Stimulated activated CD8-positive, alpha-beta memory T cell treated with anti-CD3 and anti-CD28 coated beads, Interleukin-15, amount 100 ng/mL, for 1 hour (primary cell): Measurements from ENCODE around the gene RPIA.

ENCODE experiments used
- DNase-seq: peaks from one replicate; pipeline ENCODE4 v3.0.0-alpha.2; 2020; ENCODE audit warnings: low read depth

RPIA gene

DNA sequence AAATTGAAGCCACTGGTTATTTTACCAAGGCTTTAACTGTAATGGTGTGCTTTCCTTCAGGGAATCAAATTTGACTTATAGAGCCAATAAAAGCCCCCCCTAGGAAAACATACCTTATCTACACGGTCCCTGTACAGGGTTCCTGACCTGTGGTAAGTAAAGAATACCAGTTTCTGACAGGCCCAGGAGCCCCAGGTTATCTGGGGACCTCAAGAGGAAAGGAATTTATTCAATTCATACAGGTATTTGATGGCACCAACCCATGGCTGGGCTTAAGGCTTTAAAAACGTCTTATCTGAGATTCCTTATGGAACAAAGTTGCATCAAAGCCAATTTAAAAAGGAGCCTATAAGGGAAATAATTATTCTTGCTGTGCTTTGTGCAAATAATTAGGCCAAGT lies 7.0 kb upstream of the RPIA start:
- no peak for DNase-seq

DNA sequence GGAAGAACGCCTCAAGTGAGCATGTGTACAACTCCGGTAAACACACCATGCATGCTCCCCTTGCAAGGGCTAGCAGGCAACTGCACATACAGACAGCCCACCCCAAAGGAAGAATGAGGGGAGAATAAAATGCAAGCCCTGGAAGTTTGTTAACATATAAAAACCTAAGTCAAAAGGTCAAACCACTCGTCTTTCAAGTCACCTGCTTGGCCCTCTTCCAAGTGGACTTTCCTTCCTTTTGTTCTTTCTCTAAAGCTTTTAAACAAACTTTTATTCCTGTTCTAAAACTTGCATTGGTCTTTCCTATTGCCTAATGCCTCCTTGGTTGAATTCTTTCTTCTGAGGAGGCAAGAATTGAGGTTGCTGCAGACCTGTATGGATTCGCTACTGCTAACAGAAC lies 5.2 kb upstream of the RPIA start:
- no peak for DNase-seq

DNA sequence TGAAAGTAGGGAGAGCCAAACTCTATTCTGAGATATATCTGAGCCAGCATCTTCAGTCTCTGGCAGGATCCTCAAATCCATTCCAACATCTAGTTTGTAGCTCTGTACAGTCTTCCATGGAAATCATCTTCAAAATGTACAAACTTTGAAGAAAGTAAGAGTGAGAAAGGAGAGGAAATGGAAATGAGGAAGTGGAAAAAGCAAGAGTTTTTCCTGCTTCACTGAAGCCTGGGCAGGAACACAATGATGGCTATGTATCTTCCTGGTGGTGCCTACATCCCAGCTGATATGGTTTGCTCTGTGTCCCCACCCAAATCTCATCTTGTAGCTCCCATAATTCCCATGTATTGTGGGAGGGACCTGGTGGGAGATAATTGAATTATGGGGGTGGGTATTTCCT lies 4.1 kb upstream of the RPIA start:
- no peak for DNase-seq

DNA sequence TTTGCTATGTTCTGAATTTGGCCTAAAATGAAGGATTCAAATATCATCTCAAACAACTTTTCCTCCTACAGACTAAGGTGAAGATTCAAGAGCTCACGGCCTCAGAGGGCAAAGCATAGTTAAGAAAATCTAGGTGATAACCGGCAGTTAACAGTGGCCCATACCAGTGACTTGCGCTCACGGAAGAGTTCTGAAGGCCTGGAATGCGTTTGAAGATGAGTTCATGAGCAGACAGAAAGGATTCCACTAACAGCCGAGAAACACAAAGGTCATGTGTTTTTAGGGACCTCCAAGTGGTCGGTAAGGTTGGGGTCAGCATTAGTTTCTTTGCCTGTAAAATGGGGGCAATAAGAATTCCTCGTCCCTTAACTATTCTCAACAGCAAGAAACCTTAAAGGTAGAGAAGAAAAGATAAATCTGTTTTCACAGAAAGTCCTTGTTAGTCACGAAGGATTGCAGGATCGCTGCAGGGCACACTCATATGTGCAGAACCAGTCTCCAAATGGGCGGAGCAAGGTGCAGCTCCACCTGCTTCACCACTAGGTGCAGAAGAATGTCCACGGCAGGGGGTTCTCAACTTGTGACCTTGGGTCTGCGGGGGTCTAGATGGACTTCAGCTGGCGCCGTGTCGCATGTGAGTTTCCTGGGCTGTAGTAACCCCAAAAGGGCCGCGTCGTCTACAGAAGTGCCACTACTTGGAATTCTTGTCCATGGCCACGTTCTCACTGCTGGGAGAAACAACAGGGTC lies 708 bp upstream of the RPIA start:
- DNase-seq: no peak

DNA sequence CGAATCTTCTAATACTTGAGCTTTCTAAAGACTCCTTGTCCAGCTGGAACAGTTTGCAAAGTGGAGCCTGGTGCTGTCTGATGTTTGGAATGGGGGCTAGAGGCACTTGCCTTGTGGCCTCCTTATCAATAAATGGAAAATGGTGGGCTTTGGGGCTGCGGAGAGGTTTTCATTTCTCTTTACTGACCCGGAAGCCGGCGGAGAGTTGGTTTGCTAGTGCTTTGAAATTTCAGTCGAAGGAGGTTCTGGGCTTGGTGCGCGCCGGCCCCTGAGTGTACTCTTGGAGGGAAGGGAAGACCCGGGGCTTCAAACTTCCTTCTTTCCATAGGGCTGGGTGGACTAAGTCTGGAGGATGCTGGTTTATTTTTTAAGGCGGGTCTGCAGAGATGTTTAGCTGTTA lies 714 bp downstream of the RPIA start:
- no peak for DNase-seq

DNA sequence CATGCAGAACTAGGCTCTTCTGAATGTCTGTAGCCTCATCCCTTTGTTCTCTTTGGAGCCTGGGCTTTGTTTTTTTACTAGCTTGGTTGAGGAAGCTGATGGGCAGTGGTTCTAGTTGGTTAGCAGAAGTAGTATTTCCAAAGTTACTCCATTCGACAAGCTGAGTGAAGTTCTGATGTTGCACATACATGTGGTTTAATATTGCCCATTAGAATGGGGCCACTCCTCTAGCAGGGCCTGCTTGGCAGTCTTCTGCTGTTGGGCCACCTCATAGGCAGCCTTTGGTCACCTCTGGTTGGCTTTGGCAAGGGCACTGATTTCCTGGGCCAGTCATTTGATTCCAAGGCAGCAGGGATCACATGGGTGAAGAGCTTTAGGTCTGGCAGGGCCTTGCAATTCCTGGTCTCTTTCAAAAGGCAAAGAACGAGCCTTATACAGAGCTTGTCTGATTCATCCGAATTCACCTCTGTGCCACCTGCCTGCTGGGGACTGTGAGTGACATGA lies 2.5 kb downstream of the RPIA start:
- DNase-seq: no peak

DNA sequence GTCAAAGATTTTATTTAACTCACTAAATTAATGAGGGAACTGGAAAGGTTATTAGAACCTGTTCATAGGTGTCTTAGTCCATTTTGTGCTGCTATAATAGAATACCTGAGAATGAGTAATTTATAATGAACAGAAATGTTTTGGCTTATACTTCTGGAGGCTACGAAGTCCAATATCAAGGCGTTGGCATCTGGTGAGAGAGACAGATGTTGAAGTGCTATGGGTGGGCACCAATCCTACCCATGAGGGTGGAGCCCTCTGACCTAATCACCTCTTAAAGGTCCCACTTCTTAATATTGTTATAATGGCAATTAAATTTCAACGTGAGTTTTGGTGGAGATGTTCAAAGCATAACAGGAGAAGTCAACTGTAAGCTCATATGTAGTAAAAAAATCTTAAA lies 5.1 kb downstream of the RPIA start:
- DNase-seq: no peak

DNA sequence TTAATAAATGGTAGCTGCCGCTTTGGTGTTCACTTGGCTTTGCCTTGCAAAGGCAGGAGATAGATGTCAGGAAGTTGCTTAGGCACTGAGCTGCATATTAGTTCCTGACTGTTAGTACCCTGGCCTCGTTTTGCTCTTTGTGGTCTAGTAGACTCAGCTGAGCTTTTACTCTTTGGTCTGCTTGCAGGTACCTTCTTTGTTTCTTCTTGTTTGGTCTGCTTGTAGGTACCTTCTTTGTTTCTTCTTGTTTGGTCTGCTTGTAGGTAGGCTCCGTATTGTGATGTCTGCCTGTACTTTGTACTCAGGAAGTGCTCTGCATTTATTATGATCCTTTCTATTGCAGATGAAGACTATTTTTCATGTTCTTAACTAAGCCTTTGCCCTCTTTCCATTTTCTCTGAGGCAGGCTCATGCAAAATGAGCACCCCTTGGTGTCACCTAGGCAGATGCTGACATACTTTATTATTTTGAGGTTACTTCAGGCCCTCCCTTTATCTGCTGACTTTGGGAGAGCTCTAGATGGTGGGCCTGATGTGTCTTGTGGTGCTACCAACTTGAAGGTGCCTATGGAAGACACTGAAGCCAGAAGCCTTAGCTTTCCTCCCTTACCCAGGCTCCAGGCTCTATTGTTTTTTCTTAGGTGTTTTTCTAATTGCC lies 6.0 kb downstream of the RPIA start:
- no peak for DNase-seq

DNA sequence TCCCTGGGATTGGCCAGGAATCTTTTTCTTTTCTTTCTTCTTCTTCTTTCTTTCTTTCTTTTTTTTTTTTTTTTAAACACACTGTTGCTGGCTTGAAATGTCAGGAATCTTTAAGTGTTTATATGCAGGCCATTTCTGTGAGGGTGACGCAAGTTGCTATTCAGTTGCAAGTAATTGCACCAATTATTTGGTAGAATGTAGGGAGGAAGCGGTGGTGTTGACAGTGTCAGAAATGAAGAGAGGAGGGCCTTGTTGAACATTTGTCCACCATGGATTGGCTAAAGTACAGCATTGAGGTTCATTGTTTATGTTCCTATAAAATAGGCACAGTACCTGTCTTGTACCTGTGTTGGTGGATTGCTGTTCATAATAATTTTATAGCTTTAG lies 6.5 kb downstream of the RPIA start:
- no peak for DNase-seq

DNA sequence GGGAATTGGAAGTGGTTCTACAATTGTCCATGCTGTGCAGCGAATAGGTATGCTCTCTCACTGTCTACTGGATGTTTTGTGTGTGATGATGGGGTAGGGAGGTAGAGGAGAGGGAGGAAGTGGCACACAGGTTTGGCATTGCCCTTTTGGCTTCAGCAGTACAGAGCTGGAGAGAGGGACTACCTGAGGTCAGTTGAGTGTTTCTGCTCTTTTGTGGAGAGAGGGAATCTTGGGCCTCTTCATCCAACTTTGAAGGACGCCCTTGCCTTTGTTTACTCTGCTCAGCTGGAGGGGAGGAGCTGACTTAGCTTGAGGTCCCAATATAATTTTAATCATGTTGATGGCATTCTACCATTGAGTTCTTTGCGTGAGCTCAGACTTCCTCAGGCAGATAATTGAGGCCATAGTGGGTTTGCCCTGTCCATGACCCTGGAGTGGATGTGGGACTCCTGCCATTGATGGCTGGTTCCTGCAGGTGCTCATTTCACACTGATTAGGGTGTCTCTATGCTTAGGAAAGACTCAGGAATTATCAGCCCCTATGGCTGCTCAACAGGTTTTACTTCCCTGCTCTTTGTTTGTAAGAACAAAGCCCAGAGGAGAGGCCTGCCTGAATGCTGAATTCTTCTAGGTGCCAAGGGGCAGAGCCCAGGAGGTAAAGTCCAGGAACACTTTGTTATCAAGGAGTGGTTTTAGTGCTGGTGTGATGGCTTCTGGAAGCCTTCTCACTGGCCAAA lies 7.2 kb downstream of the RPIA start:
- DNase-seq: no peak

DNA sequence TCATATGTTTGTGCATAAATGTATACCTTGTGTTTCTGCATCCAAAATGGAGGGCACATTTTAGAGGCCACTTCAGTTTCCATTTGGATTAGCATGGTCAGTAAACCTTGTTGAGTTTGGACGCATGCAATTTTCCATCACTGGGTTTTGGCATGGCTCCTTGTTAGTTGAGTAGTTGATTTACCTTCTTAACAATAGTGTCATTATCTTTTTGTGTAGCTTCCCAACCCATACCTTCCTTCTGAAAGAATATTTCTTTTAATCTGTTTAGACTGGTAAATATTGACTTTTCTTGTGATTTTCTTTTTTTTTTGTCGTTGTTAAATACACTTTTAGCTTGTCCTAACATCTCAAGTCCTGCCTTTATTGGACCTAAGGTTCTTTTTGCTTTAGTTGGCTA lies 15.5 kb downstream of the RPIA start:
- no peak for DNase-seq

DNA sequence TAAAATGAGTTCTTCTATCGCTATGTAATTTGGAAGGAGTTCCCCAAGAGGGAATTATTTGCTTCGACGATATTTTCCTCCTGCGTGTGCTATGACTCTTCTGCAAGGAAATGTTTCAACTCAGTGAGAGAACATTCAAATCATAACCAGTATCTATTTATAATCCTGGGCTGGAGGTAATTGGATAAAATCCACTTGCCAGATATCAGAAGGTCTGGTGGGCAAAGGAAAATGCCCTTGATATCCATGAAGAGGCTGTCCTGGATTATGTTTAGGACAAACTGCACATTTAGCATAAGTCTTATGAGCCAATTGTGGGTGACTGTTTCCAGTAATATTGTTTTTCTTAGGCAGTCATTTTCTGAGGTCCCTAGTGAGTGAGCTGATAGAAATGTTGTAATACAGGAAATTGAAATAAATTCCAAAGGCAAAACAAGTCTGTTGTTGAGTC lies 17.7 kb downstream of the RPIA start:
- no peak for DNase-seq

DNA sequence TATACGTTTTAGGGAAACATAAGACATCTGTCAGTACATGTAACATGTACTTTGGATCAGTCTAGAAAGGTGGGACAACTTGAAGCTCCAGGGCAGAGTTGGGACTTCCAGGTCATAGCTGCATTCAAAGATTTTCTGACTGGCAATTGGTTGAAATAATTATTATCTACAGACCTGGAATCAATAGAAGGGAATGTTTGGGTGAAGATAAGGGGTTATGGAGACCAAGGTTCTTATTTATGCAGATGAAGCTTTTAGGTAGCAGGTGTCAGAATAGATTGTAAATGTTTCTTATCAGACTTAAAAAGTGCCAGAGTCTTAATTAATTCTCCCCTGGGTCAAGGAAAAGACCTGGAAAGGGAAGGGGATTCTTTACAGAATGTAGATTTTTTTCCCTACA lies 19.8 kb downstream of the RPIA start:
- no peak for DNase-seq

DNA sequence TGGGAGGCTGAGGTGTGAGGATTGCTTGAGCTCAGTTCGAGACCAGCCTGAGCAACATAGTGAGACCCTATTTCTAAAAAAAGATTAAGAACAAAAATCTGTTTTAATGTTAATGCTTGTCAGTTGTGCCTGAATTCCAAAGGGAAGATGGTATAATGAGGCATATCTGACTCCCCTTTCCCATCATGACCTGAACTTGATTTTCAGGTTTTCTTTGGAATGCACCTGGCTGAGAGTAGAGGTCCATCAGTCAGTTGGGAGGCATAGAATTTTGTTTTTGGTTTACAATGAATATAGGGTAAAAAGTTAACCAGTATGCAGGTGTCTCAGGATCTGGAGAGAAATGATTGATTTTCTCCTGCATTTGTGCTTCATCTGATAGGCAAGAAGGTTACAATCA lies 20.4 kb downstream of the RPIA start:
- no peak for DNase-seq

DNA sequence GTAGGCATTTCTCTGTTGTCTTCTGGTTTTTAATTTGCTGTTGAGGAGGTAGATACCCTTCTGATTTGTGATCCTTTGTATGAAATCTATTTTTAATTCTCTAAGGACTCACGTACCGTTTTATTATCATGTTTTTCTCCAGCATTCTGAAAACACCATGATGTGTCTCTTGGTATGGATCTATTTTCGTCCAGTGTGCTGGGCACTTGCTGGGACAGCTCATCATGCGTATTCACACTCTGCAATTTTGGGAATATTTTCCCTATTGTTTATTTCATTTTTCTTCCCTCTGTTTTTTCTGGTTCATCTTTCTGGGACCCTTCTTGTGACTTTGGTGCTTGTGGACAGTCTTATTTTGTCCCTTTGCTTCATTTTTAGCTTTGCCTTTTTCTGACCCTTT lies 21.9 kb downstream of the RPIA start:
- no peak for DNase-seq

DNA sequence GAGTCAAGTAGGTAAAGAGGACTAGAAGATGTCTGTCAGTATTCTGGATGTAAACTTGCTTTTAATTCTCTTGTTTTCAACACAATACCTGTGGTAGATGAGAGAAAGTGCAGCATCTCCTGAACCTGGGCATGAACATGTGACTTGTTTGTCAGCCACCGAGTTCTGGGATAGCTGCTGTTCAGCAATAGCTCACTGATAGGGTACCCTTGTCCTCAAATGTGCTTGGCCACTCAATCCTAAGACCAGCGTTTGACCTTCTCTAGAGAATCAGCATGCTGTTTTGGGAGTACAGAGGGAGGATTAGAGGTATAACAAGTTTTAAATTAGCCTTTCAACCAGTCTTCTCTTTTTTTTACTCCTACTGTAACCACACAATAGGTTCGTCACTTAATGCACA lies 23.2 kb downstream of the RPIA start:
- DNase-seq: no peak

DNA sequence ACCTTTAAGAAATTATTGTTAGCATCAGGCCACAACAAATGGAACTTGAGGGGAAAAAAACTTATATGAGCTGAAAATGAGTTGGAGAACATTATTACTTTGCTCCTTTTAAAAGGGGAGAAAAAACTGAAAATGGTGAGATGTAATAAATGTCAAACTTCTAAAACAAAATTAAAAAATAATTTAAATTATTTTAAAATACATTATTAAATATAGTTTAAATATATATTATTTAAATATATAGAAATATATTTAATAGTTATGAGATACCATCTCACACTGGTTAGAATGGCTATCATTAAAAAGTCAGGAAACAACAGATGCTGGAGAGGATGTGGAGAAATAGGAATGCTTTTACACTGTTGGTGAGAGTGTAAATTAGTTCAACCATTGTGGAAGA lies 28.9 kb downstream of the RPIA start:
- DNase-seq: no peak

DNA sequence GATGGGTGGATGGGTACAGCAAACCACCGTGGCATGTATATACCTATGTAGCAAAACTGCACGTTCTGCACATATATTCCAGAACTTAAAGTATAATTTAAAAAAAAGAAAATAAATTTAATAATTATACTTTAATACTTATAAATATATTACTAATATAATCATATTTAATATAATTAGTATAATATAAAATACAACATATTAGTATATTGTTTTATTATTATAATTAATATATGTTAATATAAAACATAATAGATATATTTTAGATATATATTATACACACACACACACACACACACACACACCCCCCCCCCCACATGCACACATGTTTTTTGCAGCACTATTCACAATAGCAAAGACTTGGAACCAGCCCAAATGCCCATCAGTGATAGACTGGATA lies 29.8 kb downstream of the RPIA start:
- no peak for DNase-seq

DNA sequence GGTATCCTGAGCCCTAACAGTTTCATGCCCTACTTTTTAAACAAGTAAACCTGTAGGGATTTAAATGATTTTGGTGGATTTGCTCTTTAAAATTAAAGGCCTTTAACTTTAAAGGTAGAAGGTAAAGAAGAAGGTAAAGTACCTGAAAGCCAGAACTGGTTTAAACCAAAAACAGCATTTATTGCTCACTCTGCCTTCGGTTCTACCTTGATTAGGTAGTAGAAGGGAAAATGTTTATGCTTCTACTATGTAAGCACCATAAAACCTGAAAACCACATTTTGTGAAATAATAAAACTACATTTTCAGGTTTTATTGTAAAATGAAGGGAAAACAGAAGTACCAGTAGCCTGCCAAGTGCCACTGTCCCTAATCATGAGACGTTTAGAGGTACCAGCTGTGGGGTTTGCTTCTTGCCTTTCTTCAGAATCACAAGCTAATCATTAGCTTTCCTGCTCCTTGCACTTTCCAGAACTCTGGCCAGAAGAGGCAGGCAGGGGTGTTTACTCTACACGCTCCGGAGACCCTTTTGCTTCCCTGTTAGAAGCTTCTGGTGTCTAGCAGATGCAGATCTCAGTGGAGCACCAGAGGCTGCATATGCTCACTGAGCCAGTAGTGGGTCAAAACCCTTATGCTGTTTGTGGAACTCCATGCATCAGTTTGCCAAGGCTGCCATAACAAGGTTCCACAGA lies 33.3 kb downstream of the RPIA start:
- DNase-seq: no peak

DNA sequence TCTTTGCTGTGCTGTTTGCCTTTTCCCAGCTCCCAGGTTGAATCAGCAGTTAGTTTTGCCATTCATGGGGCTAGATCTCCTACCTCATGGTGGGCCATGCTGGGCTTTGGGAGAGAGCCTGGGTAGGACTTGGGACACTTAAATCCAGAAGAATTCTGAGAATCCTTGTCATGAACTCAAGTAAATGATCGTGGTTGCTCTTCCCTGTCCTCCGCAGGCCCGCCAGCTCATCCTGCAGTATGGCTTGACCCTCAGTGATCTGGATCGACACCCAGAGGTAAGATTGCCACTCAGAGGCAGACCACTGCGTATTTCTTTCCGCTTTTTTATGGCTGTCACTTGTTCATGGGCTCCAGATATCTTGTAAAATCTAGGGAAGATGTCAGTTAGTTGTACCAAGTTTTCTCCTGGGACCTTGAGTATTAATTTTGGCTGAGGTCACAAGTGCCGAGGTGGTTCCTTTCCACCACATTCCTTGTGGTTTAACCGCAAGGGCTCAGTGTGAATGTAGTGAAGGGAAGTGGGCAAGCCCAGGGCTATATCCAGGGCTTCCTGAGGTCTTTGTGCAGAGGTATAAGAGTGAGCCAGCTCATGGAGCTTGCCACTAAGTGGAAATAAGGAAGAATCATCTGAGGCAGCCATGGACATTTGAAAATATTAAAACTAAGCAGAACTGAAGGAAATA lies 37.7 kb downstream of the RPIA start:
- no peak for DNase-seq

DNA sequence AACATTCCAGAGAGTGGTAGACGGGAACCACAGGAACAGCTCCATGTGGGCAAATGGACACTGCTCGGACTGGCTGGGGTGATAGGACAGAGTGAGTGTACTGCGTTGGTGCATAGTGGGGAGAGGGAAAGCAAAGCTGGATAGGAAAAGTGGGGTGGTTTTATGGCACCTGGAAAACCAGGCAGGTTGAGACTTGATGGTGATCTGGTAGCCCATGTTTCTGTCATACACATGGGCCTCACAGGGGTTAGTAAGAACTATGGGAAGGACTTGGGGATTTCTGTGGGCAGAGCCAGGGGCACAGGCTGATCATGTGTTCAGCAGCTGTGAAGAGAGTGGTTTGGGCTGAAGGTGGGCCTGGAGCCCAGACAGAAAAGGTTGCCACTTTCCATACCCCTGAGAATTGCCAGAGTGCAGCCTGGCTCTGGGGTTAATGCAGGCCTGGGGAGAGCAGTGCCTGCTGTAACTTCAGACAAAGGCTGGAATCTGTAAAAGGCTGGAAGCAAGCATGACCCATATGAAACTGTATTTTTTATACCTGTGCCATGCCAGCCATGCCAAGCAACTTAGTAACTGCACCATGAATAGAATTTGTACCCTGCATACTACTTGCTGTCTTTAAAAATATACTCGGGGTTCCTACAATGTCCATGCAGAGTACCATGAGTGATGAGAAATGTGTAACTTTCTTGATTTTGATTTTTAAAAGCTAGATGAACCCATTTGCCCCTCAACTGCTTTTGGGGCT lies 41.9 kb downstream of the RPIA start:
- DNase-seq: no peak
